HEK293 (cell line): ENCODE measurements around the gene LMO7.

Experiments used
- CTCF ChIA-PET: fragments of 350-600 bp; formaldehyde crosslinking; extraction: SDS; loops from one replicate; lab custom pipeline; 2021; ENCODE audit warnings: antibody characterized with exemption; lab: Yijun Ruan, JAX
- POLR2A ChIA-PET: fragments of 300-600 bp; formaldehyde crosslinking; extraction: SDS; loops from one replicate; lab custom pipeline; 2020; ENCODE audit warnings: antibody characterized with exemption, inconsistent platforms; lab: Yijun Ruan, JAX
- H3K27ac ChIP-seq: fragments of 200-500 bp; sonication (Bioruptor generic); 2 replicates; pipeline ENCODE4 v1.5.1; 2014; ENCODE audit warnings: low read depth, low read length, control low read depth, inconsistent platforms; ENCODE audit errors: extremely low read depth
- H3K36me3 ChIP-seq, 2 experiments: fragments of 200-500 bp in 1 of 2; sonication (Bioruptor generic) in 1 of 2; 1 replicate in 1 of 2; 2 replicates in 1 of 2; pipeline ENCODE4 v1.5.1; 2014 to 2017; ENCODE audit warnings: inconsistent platforms in 2 of 2, low read length in 2 of 2; ENCODE audit not compliant: control insufficient read depth in 2 of 2, insufficient read depth in 1 of 2
- H3K4me1 ChIP-seq: fragments of 200-500 bp; sonication (Bioruptor generic); 2 replicates; pipeline ENCODE4 v1.5.1; 2014; ENCODE audit warnings: mild to moderate bottlenecking, low read length, inconsistent platforms; ENCODE audit not compliant: control insufficient read depth, insufficient read depth
- H3K4me3 ChIP-seq: 2 replicates; pipeline ENCODE4 v1.5.1; 2011; ENCODE audit warnings: low read depth, mild to moderate bottlenecking, control low read depth, low read length, moderate library complexity
- H3K9me3 ChIP-seq: fragments of 200-500 bp; sonication (Bioruptor generic); 2 replicates; pipeline ENCODE4 v1.5.1; 2014; ENCODE audit warnings: low read depth, low read length, inconsistent platforms; ENCODE audit not compliant: control insufficient read depth, insufficient read depth
- FEZF1 ChIP-seq: fragments of 450-650 bp; formaldehyde crosslinking; IDR thresholded peaks from 2 replicates; pipeline ENCODE4 v1.5.1; 2016; ENCODE audit warnings: missing biosample characterization, missing genetic modification characterization
- KLF17 ChIP-seq: fragments of 450-650 bp; formaldehyde crosslinking; IDR thresholded peaks from 2 replicates; pipeline ENCODE4 v1.5.1; 2016; ENCODE audit warnings: missing biosample characterization, missing genetic modification characterization
- SALL2 ChIP-seq: fragments of 450-650 bp; formaldehyde crosslinking; IDR thresholded peaks from 2 replicates; pipeline ENCODE4 v1.5.0; 2017; ENCODE audit warnings: missing biosample characterization, mild to moderate bottlenecking, missing genetic modification characterization, borderline replicate concordance
- SCRT2 ChIP-seq: fragments of 450-650 bp; formaldehyde crosslinking; IDR thresholded peaks from 2 replicates; pipeline ENCODE4 v1.5.1; 2016; ENCODE audit warnings: missing biosample characterization, missing genetic modification characterization
- TRIM28 ChIP-seq: IDR thresholded peaks from 2 replicates; pipeline ENCODE4 v1.6.1; 2011; ENCODE audit warnings: low read length, control low read depth, borderline replicate concordance
- ZNF138 ChIP-seq: fragments of 450-650 bp; formaldehyde crosslinking; IDR thresholded peaks from 2 replicates; pipeline ENCODE4 v1.5.1; 2016; ENCODE audit warnings: missing biosample characterization, missing genetic modification characterization, borderline replicate concordance
- ZNF211 ChIP-seq: fragments of 450-650 bp; formaldehyde crosslinking; IDR thresholded peaks from 2 replicates; pipeline ENCODE4 v1.5.1; 2016; ENCODE audit warnings: low read depth, missing biosample characterization, missing genetic modification characterization
- ZNF24 ChIP-seq: fragments of 450-650 bp; formaldehyde crosslinking; IDR thresholded peaks from 2 replicates; pipeline ENCODE4 v1.5.1; 2016; ENCODE audit warnings: missing biosample characterization, missing genetic modification characterization
- ZNF280D ChIP-seq: fragments of 450-650 bp; formaldehyde crosslinking; IDR thresholded peaks from 2 replicates; pipeline ENCODE4 v1.5.1; 2016; ENCODE audit warnings: missing biosample characterization, missing genetic modification characterization
- ZNF302 ChIP-seq: fragments of 450-650 bp; formaldehyde crosslinking; IDR thresholded peaks from 2 replicates; pipeline ENCODE4 v1.5.1; 2016; ENCODE audit warnings: missing biosample characterization, missing genetic modification characterization, low read depth
- ZNF391 ChIP-seq: fragments of 450-650 bp; formaldehyde crosslinking; IDR thresholded peaks from 2 replicates; pipeline ENCODE4 v1.5.1; 2016; ENCODE audit warnings: low read depth, missing biosample characterization, missing genetic modification characterization, borderline replicate concordance
- ZNF426 ChIP-seq: fragments of 450-650 bp; formaldehyde crosslinking; IDR thresholded peaks from 2 replicates; pipeline ENCODE4 v1.5.1; 2017; ENCODE audit warnings: missing biosample characterization, missing genetic modification characterization, mild to moderate bottlenecking, inconsistent platforms, moderate library complexity
- ZNF513 ChIP-seq: fragments of 450-650 bp; IDR thresholded peaks from 2 replicates; pipeline ENCODE4 v1.5.1; 2018; ENCODE audit warnings: missing biosample characterization, missing genetic modification characterization
- ZNF548 ChIP-seq: fragments of 450-650 bp; formaldehyde crosslinking; IDR thresholded peaks from 2 replicates; pipeline ENCODE4 v1.5.1; 2016; ENCODE audit warnings: missing biosample characterization, missing genetic modification characterization
- ZNF585B ChIP-seq: fragments of 450-650 bp; formaldehyde crosslinking; IDR thresholded peaks from 2 replicates; pipeline ENCODE4 v1.5.1; 2016; ENCODE audit warnings: missing biosample characterization, missing genetic modification characterization
- ZNF626 ChIP-seq: fragments of 450-650 bp; sonication (Bioruptor Pico); formaldehyde crosslinking; IDR thresholded peaks from 2 replicates; pipeline ENCODE4 v1.5.1; 2018; ENCODE audit warnings: missing biosample characterization, missing genetic modification characterization, inconsistent platforms
- ZNF707 ChIP-seq: fragments of 450-650 bp; formaldehyde crosslinking; IDR thresholded peaks from 2 replicates; pipeline ENCODE4 v1.5.1; 2016; ENCODE audit warnings: missing biosample characterization, missing genetic modification characterization
- ZNF843 ChIP-seq: fragments of 450-650 bp; formaldehyde crosslinking; IDR thresholded peaks from 2 replicates; pipeline ENCODE4 v1.5.1; 2016; ENCODE audit warnings: missing biosample characterization, missing genetic modification characterization

The LMO7 gene

GRCh38 chr13:75661443-75661842 is 25.3 kb downstream of the LMO7 start:
- Histone ChIP-seq H3K27ac (no peak overlapping the region), H3K4me1 (no peaks in the 10 kb centered on the region), H3K9me3 (no peaks in the 10 kb centered on the region), H3K36me3 (no peaks in the 10 kb centered on the region), H3K4me3 (no peak overlapping the region)
- TF ChIP-seq SCRT2 (0 out of 2 replicates have a peak, but pooled peaks have one; percentile 23), ZNF391 (tag by site-specific recombination) (no peak)
- ChIA-PET CTCF (interaction anchor here (1.0 kb wide), 1 partner anchor 15 kb away, joined by 3 read pairs; no protein-coding TSS in a partner anchor), POLR2A (no interaction called here)

GRCh38 chr13:75666646-75667351 is 30.7 kb downstream of the LMO7 start:
- Histone ChIP-seq H3K4me1 (no peaks in the 10 kb centered on the region), H3K9me3 (no peaks in the 10 kb centered on the region), H3K27ac (no peak overlapping the region)
- POLR2A ChIA-PET = no interaction called here
- no peak for TF ChIP-seq SCRT2
- peak; percentile 82 for TF ChIP-seq TRIM28
- TF ChIP-seq, all 188 proteins: peak for 1
- CTCF ChIA-PET = interaction anchor here (0.7 kb wide), 1 partner anchor 10 kb away, joined by 3 read pairs; no protein-coding TSS in a partner anchor
- no peak overlapping the region for H3K4me3 ChIP-seq
- H3K36me3 ChIP-seq = no peaks in the 10 kb centered on the region

- Histone ChIP-seq H3K36me3 (no peaks in the 10 kb centered on the region), H3K9me3 (no peaks in the 10 kb centered on the region), H3K4me1 (no peaks in the 10 kb centered on the region), H3K4me3 (no peak overlapping the region), H3K27ac (no peak overlapping the region)
- TF ChIP-seq ZNF302 (tag by site-specific recombination) = no peak
- no peak for TF ChIP-seq ZNF280D (tag by site-specific recombination)
- no peak for TF ChIP-seq ZNF548 (tag by site-specific recombination)
- no peak for TF ChIP-seq ZNF211 (tag by site-specific recombination)
- no peak for TF ChIP-seq ZNF585B (tag by site-specific recombination)
- no peak for TF ChIP-seq ZNF707 (tag by site-specific recombination)
- no peak for TF ChIP-seq SALL2 (tag by site-specific recombination)
- no peak for TF ChIP-seq ZNF426
- TF ChIP-seq ZNF24 (tag by site-specific recombination) = no peak
- no peak for TF ChIP-seq ZNF843
- no peak for TF ChIP-seq ZNF626 (tag by site-specific recombination)
- no peak for TF ChIP-seq KLF17 (tag by site-specific recombination)
- TF ChIP-seq ZNF513 (tag by site-specific recombination) = no peak
- TF ChIP-seq FEZF1 (tag by site-specific recombination) = no peak
- no peak for TF ChIP-seq ZNF138
- ChIA-PET POLR2A (no interaction called here), CTCF (interaction anchor here (0.6 to 2.0 kb wide), 6 partner anchors 14 to 803 kb away, joined by 3 to 8 read pairs (median 3); no protein-coding TSS in a partner anchor)
Observed at GRCh38 chr13:75669706-75670105, 33.6 kb downstream of the LMO7 start.
